Measurements from ENCODE around the gene TRIM46.

The TRIM46 gene

GRCh38 chr1:155173478-155174323 is at the start of gene TRIM46:
Gene TRIM46 (plus strand): TSS chr1:155173849. CDS start chr1:155173967, 118 bp downstream.
- FAIRE-seq, result no peak

GRCh38 chr1:155124503-155125463 is 48.9 kb upstream of the TRIM46 start:
- no peak for FAIRE-seq

- no peak for FAIRE-seq
Measured at GRCh38 chr1:155125511-155125945, 48.1 kb upstream of the TRIM46 start.

GRCh38 chr1:155125946-155126555 is 47.6 kb upstream of the TRIM46 start:
- no peak for FAIRE-seq

- FAIRE-seq, result no peak
Measured at GRCh38 chr1:155126556-155127104, 47.0 kb upstream of the TRIM46 start.

DNA sequence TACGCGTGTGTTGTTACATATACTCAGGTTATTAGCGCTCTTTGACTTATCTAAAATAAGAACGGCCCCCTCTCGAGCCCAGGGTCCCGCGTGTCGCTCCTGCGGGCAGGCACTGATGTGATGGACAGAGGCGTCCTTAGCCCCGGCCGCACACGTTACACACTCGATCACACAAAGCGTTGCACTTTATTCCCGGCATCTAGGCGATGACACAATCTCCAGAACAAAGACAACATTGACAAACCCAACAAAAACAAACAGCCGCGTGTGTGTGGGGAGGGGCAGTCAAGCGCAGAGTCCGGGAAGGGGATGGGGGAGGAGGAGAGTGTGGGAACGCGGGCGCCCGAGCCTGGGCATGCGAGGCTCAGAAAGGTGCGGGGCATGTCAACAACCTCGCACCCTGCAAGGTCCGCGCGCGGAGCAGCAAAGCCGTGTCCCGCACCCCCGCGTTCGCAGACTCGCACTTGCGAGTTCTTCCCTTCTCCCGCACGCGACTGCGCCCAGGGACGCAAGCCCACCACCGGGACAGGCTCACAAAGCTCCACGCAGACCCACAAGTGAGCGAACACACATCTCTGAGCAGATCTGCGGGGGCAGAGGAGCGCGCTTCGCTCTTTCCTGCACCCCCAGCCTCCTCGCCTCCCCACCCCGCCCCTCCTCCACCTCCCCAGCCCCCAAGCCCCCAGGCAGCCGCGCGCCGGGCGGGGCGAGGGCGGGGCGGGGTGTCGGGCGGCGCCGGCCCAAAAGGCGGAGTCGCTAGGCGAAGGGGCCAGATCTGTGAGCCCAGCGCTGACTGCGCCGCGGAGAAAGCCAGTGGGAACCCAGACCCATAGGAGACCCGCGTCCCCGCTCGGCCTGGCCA is 46.3 kb upstream of the TRIM46 start, which contains the start of gene EFNA1:
EFNA1 (plus strand) TSS at position 772 of the 862 bp plus-strand sequence. CDS start 102 bp downstream, outside the sequence.
- no peak for FAIRE-seq

DNA sequence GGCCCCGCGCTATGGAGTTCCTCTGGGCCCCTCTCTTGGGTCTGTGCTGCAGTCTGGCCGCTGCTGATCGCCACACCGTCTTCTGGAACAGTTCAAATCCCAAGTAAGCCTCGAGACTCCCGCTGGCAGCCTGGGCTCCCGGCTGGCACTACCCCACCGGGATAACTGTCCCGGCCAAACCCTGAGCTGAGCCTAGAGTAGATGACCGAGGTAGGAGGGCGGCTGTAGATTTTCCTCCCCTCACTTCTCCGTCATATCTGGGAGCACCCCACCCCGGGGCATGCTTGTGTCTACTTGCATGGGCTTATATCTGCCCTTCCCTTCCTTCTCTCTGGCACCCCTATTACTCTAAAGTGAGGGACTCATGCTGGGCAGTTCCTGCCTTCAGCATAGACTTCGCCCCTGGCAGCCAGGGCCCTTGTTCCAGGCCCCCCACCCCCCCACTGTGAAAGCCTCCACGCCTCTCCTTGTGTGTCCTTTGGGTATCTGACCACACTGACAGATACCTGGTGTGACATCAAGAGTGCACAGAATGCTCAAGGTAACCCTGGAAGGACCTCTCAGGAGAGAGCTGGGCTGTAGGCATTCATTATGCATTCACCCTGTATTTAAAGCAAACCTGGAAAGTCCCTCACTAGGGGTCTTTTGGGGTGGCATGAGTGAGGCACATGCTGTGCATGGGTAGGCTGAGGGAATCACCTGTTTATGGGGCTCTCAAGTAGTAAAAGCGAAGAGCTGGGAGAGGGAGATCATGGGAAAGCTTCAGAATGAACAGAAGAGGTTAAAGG is 45.5 kb upstream of the TRIM46 start:
- no peak for FAIRE-seq

GRCh38 chr1:155128755-155129473 is 44.7 kb upstream of the TRIM46 start:
- FAIRE-seq, result no peak

DNA sequence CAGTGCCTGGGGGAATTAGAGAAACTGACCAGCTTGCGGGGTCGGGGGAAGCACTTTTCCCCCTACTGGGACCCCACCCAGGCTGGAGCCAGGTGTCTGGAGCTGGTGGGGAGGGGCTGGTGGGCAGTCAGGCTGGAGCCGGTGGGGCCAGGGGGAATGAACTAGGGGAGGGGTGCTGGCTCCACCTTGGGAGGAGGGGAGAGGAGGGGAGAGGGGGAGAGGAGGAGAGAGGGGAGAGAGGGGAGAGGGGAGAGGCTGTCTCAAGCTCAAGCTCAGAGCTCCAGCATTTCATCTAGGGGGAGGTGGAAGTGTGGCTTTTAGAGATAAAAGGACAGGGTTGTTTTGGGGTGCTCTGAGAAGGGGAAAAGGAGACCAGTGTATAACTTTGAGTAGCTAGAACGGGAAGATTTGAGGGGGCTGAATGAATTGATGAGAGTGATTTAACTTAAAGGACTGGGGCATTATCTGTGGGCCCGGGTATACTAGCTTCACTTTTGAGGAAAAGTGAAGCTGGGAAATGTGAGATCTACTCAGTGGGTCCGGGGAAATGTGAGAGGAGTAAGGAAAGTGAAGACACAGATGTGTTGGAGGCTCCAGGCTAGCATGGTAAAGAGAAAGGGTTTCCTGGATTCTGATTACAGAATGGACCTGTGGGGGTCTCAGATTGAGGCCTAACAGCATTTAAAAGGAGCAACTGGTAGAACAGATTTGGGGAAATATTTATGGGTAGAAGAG is 43.2 kb upstream of the TRIM46 start:
- no peak for FAIRE-seq

- FAIRE-seq, result no peak
Measured at GRCh38 chr1:155131285-155131684, 42.4 kb upstream of the TRIM46 start.

GRCh38 chr1:155131856-155132255 is 41.8 kb upstream of the TRIM46 start:
- FAIRE-seq, result no peak

DNA sequence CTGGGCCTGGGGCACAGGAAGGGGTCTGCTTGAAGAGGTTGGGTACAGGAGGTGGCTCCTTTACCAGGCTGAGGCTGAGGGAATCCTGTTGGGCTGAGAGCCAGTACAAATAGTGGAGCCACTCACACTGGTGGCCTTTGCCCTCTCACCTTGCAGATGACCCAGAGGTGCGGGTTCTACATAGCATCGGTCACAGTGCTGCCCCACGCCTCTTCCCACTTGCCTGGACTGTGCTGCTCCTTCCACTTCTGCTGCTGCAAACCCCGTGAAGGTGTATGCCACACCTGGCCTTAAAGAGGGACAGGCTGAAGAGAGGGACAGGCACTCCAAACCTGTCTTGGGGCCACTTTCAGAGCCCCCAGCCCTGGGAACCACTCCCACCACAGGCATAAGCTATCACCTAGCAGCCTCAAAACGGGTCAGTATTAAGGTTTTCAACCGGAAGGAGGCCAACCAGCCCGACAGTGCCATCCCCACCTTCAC is 39.8 kb upstream of the TRIM46 start:
- FAIRE-seq, result no peak

GRCh38 chr1:155134322-155134721 is 39.3 kb upstream of the TRIM46 start:
- FAIRE-seq, result no peak

DNA sequence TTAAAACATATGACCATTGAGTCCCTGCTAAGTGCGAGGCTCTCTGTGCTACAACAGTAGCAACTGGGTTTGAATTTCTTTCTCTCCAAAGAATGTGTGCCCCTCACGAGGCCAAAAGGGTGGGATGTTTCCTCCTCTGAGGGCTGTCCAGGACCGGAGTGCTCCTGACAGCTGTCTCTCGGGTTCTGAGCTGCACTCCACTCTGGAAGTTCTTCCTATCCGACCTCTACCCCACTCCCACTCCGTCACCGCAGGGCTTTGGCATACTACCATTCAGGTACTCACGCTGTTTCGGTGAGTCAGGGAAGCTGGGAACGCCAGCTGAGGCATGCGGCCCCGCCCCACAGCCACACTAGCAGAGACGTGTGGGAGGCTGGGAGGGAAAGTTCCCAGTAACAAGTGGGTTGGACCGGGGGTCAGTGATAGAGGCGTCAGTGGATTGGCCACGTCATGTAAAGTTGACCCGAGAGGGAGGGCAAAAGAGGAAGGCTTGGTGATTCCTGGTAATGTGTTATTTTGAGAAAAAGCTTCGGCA is 38.7 kb upstream of the TRIM46 start:
- FAIRE-seq, result no peak

DNA sequence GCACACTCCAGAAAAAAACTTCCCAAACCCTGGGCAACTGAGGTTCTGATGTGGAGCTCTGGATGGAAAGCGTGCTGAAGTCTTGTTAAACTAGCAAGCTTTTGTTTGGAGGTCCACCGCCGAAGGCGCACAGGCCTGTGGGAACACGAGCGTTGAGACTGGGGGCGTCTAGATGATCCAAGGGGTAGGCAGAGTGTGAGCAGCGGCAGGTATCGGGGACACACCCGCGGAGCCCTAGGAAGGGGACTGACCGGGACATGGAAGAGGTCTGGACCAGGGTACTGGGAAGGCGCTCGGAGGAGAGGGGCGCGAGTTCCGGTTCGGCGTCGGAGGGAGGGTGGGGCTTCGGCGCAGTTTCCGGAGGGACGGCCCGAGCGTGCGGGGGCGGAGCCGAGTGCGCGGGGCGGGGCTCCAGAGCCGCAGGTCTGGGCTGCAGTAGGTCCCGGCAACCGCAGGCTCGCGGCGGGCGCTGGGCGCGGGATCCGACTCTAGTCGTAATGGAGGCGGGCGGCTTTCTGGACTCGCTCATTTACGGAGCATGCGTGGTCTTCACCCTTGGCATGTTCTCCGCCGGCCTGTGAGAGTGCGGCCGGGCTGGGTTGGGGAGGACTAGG is 38.1 kb upstream of the TRIM46 start, which contains the start of gene SLC50A1:
SLC50A1 (plus strand) TSS at position 438 of the 614 bp plus-strand sequence; CDS start at position 498, 60 bp downstream.
- FAIRE-seq, result no peak

DNA sequence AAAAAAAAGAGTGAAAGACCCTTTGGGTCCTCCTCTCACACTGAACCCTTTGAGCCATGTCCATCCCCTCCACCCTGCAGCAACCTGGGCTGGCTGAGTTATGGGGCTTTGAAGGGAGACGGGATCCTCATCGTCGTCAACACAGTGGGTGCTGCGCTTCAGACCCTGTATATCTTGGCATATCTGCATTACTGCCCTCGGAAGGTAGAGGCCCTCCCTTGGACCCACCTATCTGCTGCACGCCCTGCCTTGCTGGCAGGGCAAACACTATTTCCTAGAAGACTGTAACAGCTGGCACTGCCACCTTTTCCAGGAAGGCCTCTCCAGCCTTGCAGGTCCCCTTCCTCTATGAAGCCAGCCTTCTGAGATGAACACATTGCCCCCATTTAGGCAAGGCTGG is 36.9 kb upstream of the TRIM46 start:
- no peak for FAIRE-seq

- FAIRE-seq, result no peak
Measured at GRCh38 chr1:155137154-155137949, 36.3 kb upstream of the TRIM46 start.
